ENCODE results near the gene CDK5R1. TPM values are rescaled to one million over a fixed set of nuclear protein-coding genes. Genes with fewer than 3 reads are reported as not detected.

Gene CDK5R1
- total and polyA plus RNA-seq, 2 donors (not counting 3 experiments of a cell fraction or from before 2014, with no cell fraction given): 1.6 to 3.9 TPM

DNA sequence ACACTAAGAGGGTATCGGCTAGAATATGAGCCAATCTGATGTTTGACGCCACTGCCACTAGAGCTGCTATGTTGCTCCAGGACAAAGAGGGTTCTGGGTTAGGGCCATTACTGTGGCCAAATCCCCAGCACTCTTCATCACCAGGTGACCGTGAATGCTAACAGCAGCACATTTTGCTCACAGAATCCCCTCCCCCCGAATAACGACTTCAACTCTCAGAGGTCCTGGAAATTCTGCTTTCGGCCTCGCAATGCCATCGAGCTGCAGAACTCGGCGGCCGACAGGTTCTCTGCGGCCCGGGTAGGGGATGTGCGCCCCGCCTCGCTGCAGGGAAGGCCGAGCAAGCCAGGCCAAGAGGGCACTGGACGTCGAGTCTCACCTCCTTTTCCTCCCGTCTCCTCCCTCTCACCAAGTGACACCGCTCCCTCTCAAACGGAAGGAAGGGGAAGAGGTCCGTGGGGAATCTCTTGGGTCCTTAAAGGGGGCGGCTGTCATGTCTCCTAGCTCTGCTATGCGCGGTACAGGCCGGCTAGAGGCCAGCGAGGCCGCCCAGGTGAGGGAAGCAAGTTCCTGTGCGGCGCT lies 31.9 kb downstream of the CDK5R1 start:
- Histone ChIP-seq H3K9me3 (replicated peaks; ENCODE audit: control insufficient read depth, insufficient read depth, low read length) (no peaks in the 10 kb centered on the region), H3K4me3 (replicated peaks in 1 of 3; ENCODE audit: insufficient read depth in 1 of 3, low read depth in 1 of 3, low read length in 3 of 3) (peak overlapping the region in 1 of 3 experiments; percentile 48), H3K4me1 (ENCODE audit: control insufficient read depth, extremely low read depth, insufficient read depth, low read length) (peaks cover 19% of the 10 kb centered on the region), H3K27ac (ENCODE audit: insufficient read depth, low read depth, low read length) (peak overlapping the region; percentile 22), H3K79me2 (ENCODE audit: control insufficient read depth, insufficient read depth, low read length) (no peaks in the 10 kb centered on the region), H2AFZ (ENCODE audit: low read depth, low read length) (peak overlapping the region; percentile 9), H3K4me2 (ENCODE audit: insufficient read depth, low read length) (peak overlapping the region; percentile 39), H4K20me1 (replicated peaks; ENCODE audit: control insufficient read depth, extremely low read depth, insufficient read depth, low read length) (no peaks in the 10 kb centered on the region), H3K27me3 (ENCODE audit: control insufficient read depth in 2 of 2, insufficient read depth in 2 of 2, low read length in 2 of 2) (no peaks in the 10 kb centered on the region), H3K9ac (replicated peaks; ENCODE audit: extremely low read depth, insufficient read depth, low read length) (peak overlapping the region; percentile 28), H3K36me3 (ENCODE audit: control insufficient read depth in 2 of 2, extremely low read depth in 1 of 2, insufficient read depth in 2 of 2, low read length in 2 of 2) (no peaks in the 10 kb centered on the region), H3K9me1 (replicated peaks; ENCODE audit: control insufficient read depth, extremely low read depth, insufficient read depth, low read length) (no peaks in the 10 kb centered on the region)
- intact Hi-C loops (cut with micrococcal nuclease): loop anchor here (1.0 kb wide), 1 partner anchor 32 kb away; the partner anchor contains the start of gene CDK5R1
- FAIRE-seq: no peak
- no peak for DNase-seq (ENCODE audit: low read depth, low spot score)
- POLR2A ChIA-PET: no interaction called here
- CTCF ChIA-PET: interaction anchor here (0.9 kb wide), 1 partner anchor 31 kb away, joined by 3 read pairs; no protein-coding TSS in a partner anchor
- no TSS peak for BruUV-seq (replicated peaks)
- dilution Hi-C loops (cut with MboI; ENCODE audit: extremely low pct_ligation_motif_present, low sequenced_read_pairs): no loop called here
- TF ChIP-seq, protein P1, sequence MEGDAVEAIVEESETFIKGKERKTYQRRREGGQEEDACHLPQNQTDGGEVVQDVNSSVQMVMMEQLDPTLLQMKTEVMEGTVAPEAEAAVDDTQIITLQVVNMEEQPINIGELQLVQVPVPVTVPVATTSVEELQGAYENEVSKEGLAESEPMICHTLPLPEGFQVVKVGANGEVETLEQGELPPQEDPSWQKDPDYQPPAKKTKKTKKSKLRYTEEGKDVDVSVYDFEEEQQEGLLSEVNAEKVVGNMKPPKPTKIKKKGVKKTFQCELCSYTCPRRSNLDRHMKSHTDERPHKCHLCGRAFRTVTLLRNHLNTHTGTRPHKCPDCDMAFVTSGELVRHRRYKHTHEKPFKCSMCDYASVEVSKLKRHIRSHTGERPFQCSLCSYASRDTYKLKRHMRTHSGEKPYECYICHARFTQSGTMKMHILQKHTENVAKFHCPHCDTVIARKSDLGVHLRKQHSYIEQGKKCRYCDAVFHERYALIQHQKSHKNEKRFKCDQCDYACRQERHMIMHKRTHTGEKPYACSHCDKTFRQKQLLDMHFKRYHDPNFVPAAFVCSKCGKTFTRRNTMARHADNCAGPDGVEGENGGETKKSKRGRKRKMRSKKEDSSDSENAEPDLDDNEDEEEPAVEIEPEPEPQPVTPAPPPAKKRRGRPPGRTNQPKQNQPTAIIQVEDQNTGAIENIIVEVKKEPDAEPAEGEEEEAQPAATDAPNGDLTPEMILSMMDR (IDR thresholded peaks at IDR 0.05; ENCODE audit: extremely low read depth in 1 of 2, insufficient read depth in 1 of 2, low read depth in 1 of 2, low read length in 2 of 2): no peak
- no peak for TF ChIP-seq POLR2AphosphoS5 (IDR thresholded peaks at IDR 0.05; ENCODE audit: insufficient read depth, low read depth, low read length)
- TF ChIP-seq GATA2 (IDR thresholded peaks at IDR 0.05; ENCODE audit: insufficient read depth, insufficient read length, low read depth, low read length): no peak
- TF ChIP-seq, protein P2, sequence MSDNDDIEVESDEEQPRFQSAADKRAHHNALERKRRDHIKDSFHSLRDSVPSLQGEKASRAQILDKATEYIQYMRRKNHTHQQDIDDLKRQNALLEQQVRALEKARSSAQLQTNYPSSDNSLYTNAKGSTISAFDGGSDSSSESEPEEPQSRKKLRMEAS (IDR thresholded peaks at IDR 0.05; ENCODE audit: insufficient read depth, insufficient read length): no peak
- no peak for TF ChIP-seq MYC (IDR thresholded peaks at IDR 0.05; ENCODE audit: low read depth, low read length)
- TF ChIP-seq FOS (IDR thresholded peaks at IDR 0.05; ENCODE audit: borderline replicate concordance, insufficient read depth, low read length): no peak
- TF ChIP-seq EZH2 (IDR thresholded peaks at IDR 0.05; ENCODE audit: borderline replicate concordance, low read depth, low read length, severe bottlenecking): no peak
- TF ChIP-seq JUN (IDR thresholded peaks at IDR 0.05; ENCODE audit: borderline replicate concordance, insufficient read depth, insufficient read length, low read depth): no peak
- TF ChIP-seq POLR2A (IDR thresholded peaks at IDR 0.05; ENCODE audit: low read depth, low read length): no peak

All from endothelial cell of umbilical vein (primary cell).